Suppressor macrophage (primary cell): ENCODE data around the gene TRAF4.
"Not testable (repeated sequence)": the region's sequence is repeated elsewhere in the genome, so short reads cannot be mapped to it uniquely, and the experiment has no call there.

ENCODE experiments used
- DNase-seq, 4 experiments: peaks; one replicate each; pipeline ENCODE4 v3.0.0-alpha.2; 2020 to 2022

The TRAF4 gene

GRCh38 chr17:28714281-28714680 lies 29.5 kb upstream of the TRAF4 start:
- no peak for DNase-seq

DNA sequence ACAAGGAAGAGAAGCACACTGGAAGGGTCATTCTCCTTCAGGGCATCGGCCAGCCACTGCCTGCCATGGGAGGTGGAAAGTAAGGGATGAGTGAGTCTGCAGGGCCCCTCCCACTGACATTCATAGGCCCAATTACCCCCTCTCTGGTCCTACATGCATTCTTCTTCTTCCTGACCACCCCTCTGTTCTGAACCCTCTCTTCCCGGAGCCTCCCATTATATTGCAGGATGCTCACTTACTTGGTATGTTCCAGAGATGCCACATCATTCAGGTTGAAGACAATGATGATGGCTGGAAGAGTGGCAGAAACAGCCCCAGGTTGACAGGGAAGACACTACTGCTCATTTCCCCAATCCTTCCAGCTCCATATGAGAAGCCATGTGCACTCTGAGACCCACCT lies 28.6 kb upstream of the TRAF4 start:
- DNase-seq: no peak

DNA sequence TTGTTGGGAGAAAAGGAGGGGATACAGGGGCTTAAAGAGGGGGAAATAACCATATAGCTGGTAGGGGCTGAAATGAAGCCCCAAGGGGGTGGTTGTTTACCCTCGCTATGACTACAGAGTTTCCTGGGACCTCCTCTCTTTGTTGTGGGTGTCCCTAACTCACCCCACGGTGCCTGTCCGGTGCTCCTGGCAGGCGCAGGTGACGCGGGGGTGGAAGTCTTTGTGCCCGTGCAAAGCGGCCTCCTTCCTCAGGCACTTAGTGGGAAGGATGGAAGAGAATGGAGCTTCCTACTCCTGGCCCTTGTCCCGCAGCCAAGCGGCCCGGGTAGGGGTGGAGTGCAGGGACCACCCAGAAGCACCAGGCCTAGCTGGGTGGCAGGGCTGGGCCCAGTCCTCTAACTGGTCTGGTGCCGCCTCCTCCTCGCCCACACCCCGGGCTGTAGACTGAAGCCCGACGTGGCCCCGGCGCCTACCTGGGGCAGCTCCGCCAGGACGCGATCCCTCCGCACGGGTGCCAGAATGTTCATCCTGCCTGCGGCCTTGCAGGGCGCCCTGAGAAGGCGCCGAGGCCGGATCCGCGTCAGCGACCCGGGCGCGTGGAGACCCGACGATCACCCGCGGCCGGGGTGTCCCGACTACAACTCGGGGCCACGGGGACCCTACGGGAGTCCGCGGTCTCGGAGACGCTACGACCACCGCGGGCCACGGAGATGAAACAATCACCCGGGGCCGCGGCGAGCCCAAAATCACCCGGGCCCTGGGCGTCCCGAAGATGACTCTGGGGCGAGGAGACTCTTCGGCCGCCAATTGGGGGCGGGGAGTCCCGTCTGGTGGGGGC lies 26.9 kb upstream of the TRAF4 start:
- peak in 1 of 4 experiments; percentile 24 for DNase-seq

GRCh38 chr17:28717578-28718332 lies 26.1 kb upstream of the TRAF4 start, which contains the start of gene RAB34:
TSS of gene RAB34 (minus strand) at chr17:28717868. CDS start at chr17:28717266, 602 bp downstream.
- peak; percentile 37 to 67 (median 53) for DNase-seq

DNA sequence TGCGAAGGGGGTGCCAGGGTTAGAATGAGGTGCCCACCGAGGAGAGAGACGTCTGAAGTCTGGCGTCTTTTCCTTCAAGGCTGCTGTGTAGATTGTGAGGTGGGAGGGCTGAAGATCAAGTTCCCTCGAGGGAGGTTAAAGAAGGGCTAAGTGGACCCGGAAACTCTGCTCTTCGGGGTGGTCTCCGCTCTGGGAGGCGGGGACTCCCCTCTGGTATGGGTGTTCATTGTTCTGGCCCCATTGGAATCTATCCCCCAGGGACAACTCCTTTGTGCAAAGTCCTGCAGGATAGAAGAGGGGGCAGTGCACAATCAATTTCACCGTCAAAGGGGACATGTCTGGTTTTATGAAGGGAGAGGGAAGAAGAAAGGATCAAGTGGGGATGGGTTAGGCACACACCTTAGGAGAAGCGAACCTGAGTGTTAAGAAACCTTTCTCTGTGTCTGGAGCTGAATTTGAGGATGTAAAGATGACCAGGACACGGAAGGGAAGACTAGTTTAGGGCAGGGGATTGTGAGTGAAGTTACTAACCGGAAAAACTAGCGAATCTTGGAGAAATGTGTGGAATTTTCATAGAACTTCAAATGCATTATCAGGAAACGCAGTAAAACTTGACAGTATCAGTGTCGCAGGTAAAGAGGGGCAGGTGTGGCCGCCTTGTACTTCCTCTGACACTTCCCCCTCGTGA lies 25.3 kb upstream of the TRAF4 start:
- no peak for DNase-seq

DNA sequence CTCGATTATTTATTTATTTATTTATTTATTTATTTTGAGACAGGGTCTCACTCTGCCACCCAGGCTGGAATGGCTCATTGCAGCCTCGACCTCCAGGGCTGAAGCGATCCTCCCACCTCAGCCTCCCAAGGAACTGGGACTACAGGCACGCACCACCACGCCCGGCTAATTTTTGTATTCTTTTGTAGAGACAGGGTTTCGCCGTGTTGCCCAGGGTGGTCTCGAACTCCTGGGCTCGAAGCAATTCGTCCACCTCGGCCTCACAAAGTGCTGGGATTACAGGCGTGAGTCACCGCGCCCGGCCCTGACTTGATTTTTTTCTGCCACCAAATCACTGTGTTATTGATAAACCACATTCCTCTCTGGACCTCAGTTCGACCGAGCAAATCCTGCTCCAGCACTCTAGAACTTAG lies 24.8 kb upstream of the TRAF4 start:
- no peak for DNase-seq

DNA sequence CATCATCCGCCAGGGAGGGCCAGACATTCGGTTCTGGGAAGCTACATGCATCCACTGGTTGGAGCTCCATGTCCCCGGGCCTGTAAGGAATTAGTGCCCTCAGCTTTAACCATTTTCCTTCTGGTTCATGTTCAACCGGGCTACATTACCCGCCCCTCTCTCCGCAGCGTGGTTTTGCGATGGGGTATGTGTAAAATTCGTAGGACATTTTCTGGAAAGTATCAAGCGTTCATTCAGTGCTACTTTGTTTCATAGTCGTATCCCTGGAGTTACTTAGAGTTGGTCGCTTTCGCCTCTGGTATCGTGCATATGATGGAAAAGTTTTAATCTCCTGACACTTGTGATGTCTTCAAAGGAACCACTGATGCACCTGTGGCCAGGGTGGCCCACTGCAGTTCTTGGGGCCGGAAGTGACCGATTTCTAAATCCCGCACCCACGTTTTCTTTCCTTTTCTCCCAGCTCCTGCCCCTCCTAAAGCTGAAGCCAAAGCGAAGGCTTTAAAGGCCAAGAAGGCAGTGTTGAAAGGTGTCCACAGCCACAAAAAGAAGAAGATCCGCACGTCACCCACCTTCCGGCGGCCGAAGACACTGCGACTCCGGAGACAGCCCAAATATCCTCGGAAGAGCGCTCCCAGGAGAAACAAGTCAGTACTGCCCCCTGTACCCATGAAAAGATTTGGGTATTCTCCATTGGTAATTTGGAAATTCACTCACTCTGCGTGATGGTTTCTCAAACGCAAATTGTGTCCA lies 23.4 kb upstream of the TRAF4 start:
- peak in 3 of 4 experiments; percentile 22 to 33 (median 28) for DNase-seq

DNA sequence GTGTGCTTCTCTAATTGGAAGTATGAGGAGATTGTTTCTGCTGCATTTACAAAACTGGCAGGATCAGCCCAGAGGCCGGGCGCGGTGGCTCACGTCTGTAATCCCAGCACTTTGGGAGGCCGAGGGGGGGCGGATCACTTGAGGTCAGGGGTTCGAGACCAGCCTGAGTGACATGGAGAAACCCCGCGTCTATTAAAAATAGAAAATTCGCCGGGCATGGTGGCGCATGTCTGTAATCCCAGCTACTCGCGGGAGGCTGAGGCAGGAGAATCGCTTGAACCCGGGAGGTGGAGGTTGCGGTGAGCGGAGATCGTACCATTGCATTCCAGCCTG lies 22.8 kb upstream of the TRAF4 start:
- DNase-seq: not testable (repeated sequence)

DNA sequence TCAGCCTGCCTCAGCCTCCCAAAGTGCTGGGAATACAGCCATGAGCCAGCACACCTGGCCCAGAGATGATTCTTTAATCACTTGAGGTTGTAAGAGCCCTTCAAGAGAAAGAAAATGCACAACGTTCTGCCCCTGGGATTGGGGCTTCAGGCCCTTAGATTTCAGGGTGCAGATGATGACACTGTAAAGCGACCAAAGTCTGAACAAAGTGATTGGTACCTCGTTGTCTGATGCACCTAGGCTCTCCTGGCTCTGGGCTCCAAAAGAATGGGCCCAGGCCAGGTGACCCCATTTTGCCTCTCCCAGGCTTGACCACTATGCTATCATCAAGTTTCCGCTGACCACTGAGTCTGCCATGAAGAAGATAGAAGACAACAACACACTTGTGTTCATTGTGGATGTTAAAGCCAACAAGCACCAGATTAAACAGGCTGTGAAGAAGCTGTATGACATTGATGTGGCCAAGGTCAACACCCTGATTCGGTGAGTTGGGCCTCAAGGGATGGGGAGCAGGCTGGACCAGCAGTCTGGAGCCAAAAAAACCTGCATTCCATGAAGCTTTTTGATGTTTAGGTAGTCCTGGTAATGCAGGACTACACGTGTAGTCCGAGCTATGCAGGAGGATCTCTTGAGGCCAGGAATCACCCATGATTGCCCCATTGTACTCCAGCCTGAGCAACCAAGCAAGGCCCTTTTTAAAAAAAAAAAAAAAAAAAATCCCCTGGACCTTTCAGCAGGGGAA lies 21.2 kb upstream of the TRAF4 start:
- DNase-seq: no peak

DNA sequence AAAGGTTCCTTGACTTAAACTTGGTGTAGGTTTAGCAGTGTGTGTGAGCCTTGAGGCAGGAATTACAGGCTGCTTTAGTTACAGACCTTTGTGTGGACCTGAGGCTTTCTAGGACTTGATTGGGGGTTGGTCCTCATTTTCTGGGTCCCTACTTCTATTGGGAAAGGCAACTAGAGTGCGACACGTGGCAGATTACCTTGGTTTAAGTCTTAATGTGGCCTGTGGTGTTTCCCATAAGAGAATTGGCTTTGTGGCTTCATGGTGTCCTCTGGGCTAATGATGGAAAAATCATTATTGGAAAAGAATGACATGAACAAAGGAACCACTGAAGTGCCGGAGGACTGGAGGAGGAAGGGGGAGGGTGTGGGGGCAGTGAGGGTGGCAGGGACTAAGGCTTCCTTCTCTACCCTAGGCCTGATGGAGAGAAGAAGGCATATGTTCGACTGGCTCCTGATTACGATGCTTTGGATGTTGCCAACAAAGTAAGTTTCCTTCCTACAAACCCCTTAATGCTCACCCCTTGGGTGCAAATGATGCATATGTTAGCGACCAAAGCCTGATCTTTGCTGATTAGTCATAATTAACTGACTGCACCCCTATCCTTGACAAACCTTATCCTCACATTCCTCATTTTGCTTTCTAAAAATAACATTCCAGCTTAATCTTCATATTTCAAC lies 20.5 kb upstream of the TRAF4 start:
- DNase-seq: no peak

DNA sequence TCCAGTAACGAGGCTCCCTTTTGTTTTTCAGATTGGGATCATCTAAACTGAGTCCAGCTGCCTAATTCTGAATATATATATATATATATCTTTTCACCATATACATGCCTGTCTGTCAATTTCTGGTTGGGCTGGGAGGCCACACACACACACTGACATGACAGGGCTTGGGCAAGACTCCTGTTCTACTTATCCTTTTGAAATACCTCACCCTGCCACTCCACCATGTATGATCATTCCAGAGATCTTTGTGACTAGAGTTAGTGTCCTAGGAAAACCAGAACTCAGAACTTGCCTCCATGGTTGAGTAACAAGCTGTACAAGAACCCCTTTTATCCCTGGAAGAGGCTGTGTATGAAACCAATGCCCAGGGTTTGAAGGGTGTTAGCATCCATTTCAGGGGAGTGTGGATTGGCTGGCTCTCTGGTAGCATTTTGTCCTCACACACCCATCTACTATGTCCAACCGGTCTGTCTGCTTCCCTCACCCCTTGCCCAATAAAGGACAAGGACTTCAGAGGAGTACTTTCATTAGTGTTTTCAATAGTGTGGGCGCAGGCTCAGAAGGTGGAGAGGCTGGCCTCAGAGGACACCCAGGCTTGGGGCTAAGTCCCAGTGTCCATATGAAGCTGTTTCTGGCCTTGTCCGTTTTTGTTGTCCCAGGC lies 19.8 kb upstream of the TRAF4 start:
- DNase-seq: not testable (repeated sequence)

GRCh38 chr17:28724500-28725165 lies 19.2 kb upstream of the TRAF4 start:
- DNase-seq: no peak

DNA sequence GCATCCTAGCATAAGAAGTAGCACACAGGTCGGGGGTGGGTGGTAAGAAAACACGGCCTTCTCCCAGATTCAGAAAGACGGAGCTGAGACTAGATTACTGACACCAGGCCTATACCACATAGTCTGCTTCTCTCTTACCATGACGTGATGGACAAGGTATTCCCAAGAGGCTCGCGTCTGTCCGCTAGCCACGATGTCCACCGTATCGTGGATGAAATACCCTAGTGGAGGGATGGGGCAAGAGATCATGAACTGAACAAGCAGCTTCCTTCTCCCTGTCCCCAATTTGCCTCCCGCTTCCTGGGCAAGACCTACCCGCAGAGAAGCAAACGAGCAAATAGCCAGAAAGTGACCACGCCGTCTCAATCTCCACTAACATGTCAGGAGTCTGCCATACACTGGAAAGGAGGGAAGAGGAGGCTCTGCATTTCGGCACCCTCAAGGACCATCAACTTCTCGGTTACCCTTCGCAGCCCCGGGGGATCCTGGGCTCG lies 18.6 kb upstream of the TRAF4 start:
- DNase-seq: peak in 3 of 4 experiments; percentile 18 to 30 (median 21)

DNA sequence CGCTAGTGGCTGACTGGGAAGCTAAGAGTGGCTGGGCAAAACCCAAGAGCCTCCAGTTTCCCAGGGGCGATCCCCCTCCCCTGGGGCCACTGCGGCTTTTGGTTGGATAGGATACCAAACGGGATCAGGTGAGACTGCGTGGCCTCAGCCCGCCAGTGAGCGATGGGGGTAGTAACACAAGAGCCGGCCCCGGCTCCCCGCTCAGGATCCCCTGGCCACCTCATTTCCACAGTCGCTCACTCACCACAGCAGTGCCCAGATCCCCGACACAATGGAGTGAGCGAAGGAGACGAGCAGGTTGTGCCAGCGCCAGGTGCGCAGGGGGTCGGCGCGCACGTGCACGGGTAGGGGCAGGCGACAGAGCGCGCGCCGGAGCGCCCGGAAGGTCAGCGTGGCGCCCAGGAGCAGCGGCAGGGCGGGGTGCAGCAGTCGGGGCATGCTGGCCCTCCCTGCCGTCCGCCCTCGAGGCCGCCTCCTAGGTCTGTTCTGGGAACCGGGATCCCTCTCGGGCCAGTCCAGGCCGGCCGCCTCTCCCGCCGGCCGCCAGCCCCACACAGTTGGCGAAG lies 18.1 kb upstream of the TRAF4 start:
- peak in 2 of 4 experiments; percentile 10 to 15 for DNase-seq

DNA sequence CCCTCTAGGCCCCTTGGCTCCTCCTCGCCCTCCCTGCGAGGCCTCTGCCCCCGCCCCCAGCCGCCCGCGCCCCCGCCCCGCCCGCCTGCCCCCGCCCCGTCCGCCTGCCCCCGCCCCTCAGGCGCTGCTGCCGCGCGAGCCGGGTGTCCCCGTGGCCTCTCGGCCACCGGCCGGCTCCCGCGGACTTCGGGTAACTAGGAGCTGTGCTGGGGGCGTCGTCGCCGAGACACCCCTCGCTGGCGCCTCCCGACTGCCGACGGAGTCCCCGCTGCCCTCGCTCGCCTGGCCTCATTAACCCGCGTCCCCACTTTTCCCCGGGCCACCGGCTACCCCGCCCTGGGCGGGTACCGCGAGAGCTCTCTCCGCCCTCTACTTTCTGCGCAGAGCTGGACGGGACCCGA lies 17.6 kb upstream of the TRAF4 start, which contains the start of gene TLCD1:
Gene TLCD1, minus strand, starts transcription at position 8 of the 401 bp plus-strand sequence. CDS start 136 bp downstream, outside the sequence.
- peak; percentile 65 to 87 (median 82) for DNase-seq

- DNase-seq: peak; percentile 94 to 96 (median 96)
Measured at GRCh38 chr17:28726627-28727491, 17.0 kb upstream of the TRAF4 start.

DNA sequence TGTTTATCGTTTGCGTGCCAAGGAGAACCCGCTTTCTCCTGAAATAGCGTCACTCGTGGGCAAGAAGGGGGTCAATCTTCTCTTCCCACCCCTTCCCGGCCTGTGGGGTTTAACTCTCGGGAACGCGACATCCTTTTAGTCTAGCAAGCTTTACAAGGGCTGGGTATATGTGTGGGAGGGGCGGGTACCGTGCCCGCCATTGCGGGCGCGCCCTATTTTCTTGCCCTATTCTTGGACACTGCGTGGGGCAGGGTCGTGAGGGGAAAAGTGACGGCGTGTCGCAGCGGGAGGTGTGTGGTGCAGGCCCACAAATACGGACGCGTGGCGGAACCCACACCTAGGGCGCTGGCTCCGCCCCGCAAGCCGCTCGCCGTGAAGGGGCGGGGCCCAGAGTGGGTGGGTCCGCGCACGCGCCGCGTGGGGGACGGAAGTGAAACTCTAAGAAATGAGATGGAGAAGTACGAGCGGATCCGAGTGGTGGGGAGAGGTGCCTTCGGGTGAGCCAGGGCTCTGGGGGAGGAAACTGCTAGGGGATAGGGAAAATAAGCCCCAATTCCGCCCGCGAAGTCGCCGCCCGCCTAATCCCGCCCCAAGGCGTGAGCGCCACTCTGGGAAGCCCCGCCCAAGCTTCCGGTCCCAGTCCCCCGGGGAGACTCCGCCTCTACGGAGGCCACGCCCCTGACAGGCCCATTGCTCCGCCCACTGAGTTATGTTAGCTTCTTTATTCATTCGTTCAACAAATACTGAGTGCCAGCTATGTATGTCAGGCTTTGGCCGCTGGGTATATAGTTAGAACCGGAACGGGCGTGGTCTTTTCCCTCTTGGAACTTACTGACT lies 15.2 kb upstream of the TRAF4 start, which contains the start of gene NEK8:
Gene NEK8, plus strand, starts transcription at position 425 of the 837 bp plus-strand sequence. Its CDS starts 26 bp downstream, at position 451.
- DNase-seq: peak; percentile 97 to 98 (median 98)
